Heart left ventricle (tissue), 13 donors: Measurements from ENCODE around the gene CCNC.

Source experiments
- CTCF ChIP-seq, 12 donors: fragments of 200-600 bp; sonication (generic) in 4 of 12; IDR thresholded peaks; one replicate each; pipeline versions ENCODE4 v1.5.0 to v1.8.0; 2018 to 2022; ENCODE audit warnings: antibody characterized with exemption in 12 of 12, mild to moderate bottlenecking in 5 of 12
- POLR2A ChIP-seq, 2 donors: fragments of 450-650 bp; IDR thresholded peaks; one replicate each; pipeline ENCODE4 v1.6.1; 2017; ENCODE audit warnings: antibody characterized with exemption in 2 of 2, mild to moderate bottlenecking in 2 of 2, moderate library complexity in 2 of 2
- donor health status: ischemic (EF 13 %, LVEDD 7.1; RV severe dilation, severe dysfunction).
- donor health status: DM: no; HTN: yes; CAD: no.
- donor health status: DM: no; HTN: no; CAD: no.
- donor health status: ischemic (EF 25% LVEDD 6.9; RV normal size, moderate dysfunction).
- donor health status: ischemic (EF 25% LVEDD 5.7; RV mildly dilated, moderate dysfunction).
- donor health status: ischemic (EF 35%, LVEDD 5.7; RV mildly dilated, moderate dysfunction).
- donor health status: nonischemic (EF 11% LVEDD 7.7; RV severe dilation, severe dysfunction).
- donor health status: DM: yes; HTN: yes; CAD: no.
- donor health status: PGD.
- donor health status: ischemic (EF 29% LVEDD 5.4; RV normal size, mild dysfunction).
- donor health status: nonischemic (EF 23%, LVEDD 6.1; RV moderate dilation, normal function).

DNA sequence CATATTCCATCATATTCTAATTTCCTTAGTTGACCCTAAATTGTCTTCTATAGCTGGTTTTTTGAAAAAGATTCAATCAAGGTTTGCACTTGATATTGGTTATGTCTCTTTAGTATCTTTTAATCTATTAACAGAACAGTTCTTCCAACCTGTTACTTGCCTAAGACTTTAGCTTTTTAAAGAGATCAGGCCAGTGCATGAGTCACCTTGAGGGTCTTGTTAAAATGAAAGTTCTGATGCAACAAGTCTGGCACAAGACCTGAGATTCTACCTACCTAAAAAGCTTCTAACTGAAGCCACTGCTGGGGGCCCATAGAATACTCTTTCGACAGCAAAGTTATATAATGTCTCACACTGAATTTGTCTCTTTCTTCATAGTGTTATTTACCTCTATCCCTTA is 56.4 kb downstream of the CCNC start:
- no peak for TF ChIP-seq CTCF (IDR thresholded peaks at IDR 0.05)
- no peak for TF ChIP-seq POLR2A (IDR thresholded peaks at IDR 0.05)
